IMR-90 (cell line): ENCODE measurements around the gene WDR91.

ENCODE experiments used
- BHLHE40 ChIP-seq: fragments of 150-350 bp; IDR thresholded peaks from 2 replicates; pipeline ENCODE4 v1.6.1; 2016; ENCODE audit warnings: mild to moderate bottlenecking, low read depth, low read length
- FOS ChIP-seq: fragments of 150-350 bp; IDR thresholded peaks from 2 replicates; pipeline ENCODE4 v1.6.1; 2016; ENCODE audit warnings: low read depth, low read length
- MAFK ChIP-seq: IDR thresholded peaks from 2 replicates; pipeline ENCODE4 v1.6.1; 2012; ENCODE audit warnings: low read depth, low read length, improper control_type of control experiment
- MAZ ChIP-seq: IDR thresholded peaks from 2 replicates; pipeline ENCODE4 v1.6.1; 2012; ENCODE audit warnings: low read depth, mild to moderate bottlenecking, low read length, improper control_type of control experiment, moderate library complexity, borderline replicate concordance
- MXI1 ChIP-seq: IDR thresholded peaks from 2 replicates; pipeline ENCODE4 v1.6.1; 2012; ENCODE audit warnings: low read depth, mild to moderate bottlenecking, low read length, moderate library complexity, borderline replicate concordance
- NFE2L2 ChIP-seq: fragments of 150-350 bp; IDR thresholded peaks from 2 replicates; pipeline ENCODE4 v1.6.1; 2016; ENCODE audit warnings: low read depth, mild to moderate bottlenecking, low read length
- POLR2A ChIP-seq: IDR thresholded peaks from 2 replicates; pipeline ENCODE4 v1.6.1; 2012; ENCODE audit warnings: mild to moderate bottlenecking, low read depth, low read length
- RAD21 ChIP-seq: IDR thresholded peaks from 2 replicates; pipeline ENCODE4 v1.6.1; 2012; ENCODE audit warnings: low read length, improper control_type of control experiment
- RCOR1 ChIP-seq: IDR thresholded peaks from 2 replicates; pipeline ENCODE4 v1.6.1; 2012; ENCODE audit warnings: mild to moderate bottlenecking, low read length, improper control_type of control experiment; ENCODE audit not compliant: insufficient replicate concordance
- RFX5 ChIP-seq: IDR thresholded peaks from 2 replicates; pipeline ENCODE4 v1.8.0; 2012; ENCODE audit warnings: low read depth, mild to moderate bottlenecking, low read length, moderate library complexity
- SMC3 ChIP-seq: fragments of 150-350 bp; IDR thresholded peaks from 2 replicates; pipeline ENCODE4 v1.6.1; 2016; ENCODE audit warnings: low read depth, mild to moderate bottlenecking, antibody characterized with exemption, low read length, moderate library complexity
- TF ChIP-seq, protein P1 (sequence below): conservative IDR thresholded peaks from 2 replicates; pipeline ENCODE4 v1.5.1; 2012; ENCODE audit warnings: mild to moderate bottlenecking, low read depth, low read length, improper control_type of control experiment
- TF ChIP-seq, protein P2 (sequence below): fragments of 150-350 bp; IDR thresholded peaks from 2 replicates; pipeline ENCODE4 v1.6.1; 2017; ENCODE audit warnings: mild to moderate bottlenecking, antibody characterized with exemption, low read length, low read depth

DNA sequence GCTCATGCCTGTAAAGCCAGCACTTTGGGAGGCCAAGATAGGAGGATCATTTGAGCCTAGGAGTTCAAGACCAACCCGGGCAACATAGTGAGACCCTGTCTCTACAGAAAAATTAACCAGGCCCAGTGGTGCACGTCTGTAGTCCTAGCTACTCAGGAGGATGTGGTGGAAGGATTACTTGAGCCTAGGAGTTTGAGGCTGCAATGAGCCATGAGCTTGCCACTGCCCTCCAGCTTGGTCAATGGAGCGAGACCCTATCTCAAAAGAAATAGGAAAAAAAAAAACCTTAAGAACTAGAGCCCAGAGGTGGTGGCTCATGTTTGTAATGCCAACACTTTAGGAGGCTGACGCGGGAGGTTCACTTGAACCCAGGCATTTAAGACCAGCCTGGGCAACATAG lies 24.5 kb upstream of the WDR91 start:
- TF ChIP-seq, protein P1, sequence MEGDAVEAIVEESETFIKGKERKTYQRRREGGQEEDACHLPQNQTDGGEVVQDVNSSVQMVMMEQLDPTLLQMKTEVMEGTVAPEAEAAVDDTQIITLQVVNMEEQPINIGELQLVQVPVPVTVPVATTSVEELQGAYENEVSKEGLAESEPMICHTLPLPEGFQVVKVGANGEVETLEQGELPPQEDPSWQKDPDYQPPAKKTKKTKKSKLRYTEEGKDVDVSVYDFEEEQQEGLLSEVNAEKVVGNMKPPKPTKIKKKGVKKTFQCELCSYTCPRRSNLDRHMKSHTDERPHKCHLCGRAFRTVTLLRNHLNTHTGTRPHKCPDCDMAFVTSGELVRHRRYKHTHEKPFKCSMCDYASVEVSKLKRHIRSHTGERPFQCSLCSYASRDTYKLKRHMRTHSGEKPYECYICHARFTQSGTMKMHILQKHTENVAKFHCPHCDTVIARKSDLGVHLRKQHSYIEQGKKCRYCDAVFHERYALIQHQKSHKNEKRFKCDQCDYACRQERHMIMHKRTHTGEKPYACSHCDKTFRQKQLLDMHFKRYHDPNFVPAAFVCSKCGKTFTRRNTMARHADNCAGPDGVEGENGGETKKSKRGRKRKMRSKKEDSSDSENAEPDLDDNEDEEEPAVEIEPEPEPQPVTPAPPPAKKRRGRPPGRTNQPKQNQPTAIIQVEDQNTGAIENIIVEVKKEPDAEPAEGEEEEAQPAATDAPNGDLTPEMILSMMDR, result no peak
- TF ChIP-seq RAD21 (no peak), MAFK (no peak), POLR2A (no peak), FOS (no peak), SMC3 (no peak), BHLHE40 (no peak), RCOR1 (no peak), RFX5 (no peak), MXI1 (no peak), NFE2L2 (no peak), MAZ (no peak)
- TF ChIP-seq, protein P2, sequence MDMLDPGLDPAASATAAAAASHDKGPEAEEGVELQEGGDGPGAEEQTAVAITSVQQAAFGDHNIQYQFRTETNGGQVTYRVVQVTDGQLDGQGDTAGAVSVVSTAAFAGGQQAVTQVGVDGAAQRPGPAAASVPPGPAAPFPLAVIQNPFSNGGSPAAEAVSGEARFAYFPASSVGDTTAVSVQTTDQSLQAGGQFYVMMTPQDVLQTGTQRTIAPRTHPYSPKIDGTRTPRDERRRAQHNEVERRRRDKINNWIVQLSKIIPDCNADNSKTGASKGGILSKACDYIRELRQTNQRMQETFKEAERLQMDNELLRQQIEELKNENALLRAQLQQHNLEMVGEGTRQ, result no peak
